Heart left ventricle (tissue), 13 donors: ENCODE results near the gene MXI1.
"Not testable (repeated sequence)": the region's sequence is repeated elsewhere in the genome, so short reads cannot be mapped to it uniquely, and the experiment has no call there.

ENCODE experiments used
- CTCF ChIP-seq, 12 donors: fragments of 200-600 bp; sonication (generic) in 4 of 12; IDR thresholded peaks; one replicate each; pipeline versions ENCODE4 v1.5.0 to v1.8.0; 2018 to 2022; ENCODE audit warnings: antibody characterized with exemption in 12 of 12, mild to moderate bottlenecking in 5 of 12
- POLR2A ChIP-seq, 2 donors: fragments of 450-650 bp; IDR thresholded peaks; one replicate each; pipeline ENCODE4 v1.6.1; 2017; ENCODE audit warnings: antibody characterized with exemption in 2 of 2, mild to moderate bottlenecking in 2 of 2, moderate library complexity in 2 of 2
- donor health status: ischemic (EF 13 %, LVEDD 7.1; RV severe dilation, severe dysfunction).
- donor health status: DM: no; HTN: yes; CAD: no.
- donor health status: DM: no; HTN: no; CAD: no.
- donor health status: ischemic (EF 25% LVEDD 6.9; RV normal size, moderate dysfunction).
- donor health status: ischemic (EF 25% LVEDD 5.7; RV mildly dilated, moderate dysfunction).
- donor health status: ischemic (EF 35%, LVEDD 5.7; RV mildly dilated, moderate dysfunction).
- donor health status: nonischemic (EF 11% LVEDD 7.7; RV severe dilation, severe dysfunction).
- donor health status: DM: yes; HTN: yes; CAD: no.
- donor health status: PGD.
- donor health status: ischemic (EF 29% LVEDD 5.4; RV normal size, mild dysfunction).
- donor health status: nonischemic (EF 23%, LVEDD 6.1; RV moderate dilation, normal function).

DNA sequence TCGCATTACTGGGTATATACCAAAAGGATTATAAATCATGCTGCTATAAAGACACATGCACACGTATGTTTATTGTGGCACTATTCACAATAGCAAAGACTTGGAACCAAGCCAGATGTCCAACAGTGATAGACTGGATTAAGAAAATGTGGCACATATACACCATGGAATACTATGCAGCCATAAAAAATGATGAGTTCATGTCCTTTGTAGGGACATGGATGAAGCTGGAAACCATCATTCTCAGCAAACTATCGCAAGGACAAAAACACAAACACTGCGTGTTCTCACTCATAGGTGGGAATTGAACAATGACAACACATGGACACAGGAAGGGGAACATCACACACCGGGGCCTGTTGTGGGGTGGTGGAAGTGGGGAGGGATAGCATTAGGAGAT is 40.4 kb downstream of the MXI1 start:
- not testable (repeated sequence) for TF ChIP-seq CTCF, POLR2A (IDR thresholded peaks at IDR 0.05)
